GM19240 (cell line): Measurements from ENCODE around the gene PLCB1.

Experiments used
- DNase-seq: peaks from one replicate; pipeline ENCODE4 v3.0.0; 2011; ENCODE audit warnings: low spot score; ENCODE audit not compliant: insufficient read length

Gene PLCB1

GRCh38 chr20:8244637-8245036, 112.6 kb downstream of the PLCB1 start:
- no peak for DNase-seq

- no peak for DNase-seq
These were observed 114.1 kb downstream of the PLCB1 start for GRCh38 chr20:8246153-8246552.

- DNase-seq, result no peak
These were observed 114.7 kb downstream of the PLCB1 start for GRCh38 chr20:8246716-8247115.

- DNase-seq, result no peak
These were observed 116.0 kb downstream of the PLCB1 start for GRCh38 chr20:8248051-8248450.

- DNase-seq, result no peak
These were observed 117.6 kb downstream of the PLCB1 start for GRCh38 chr20:8249634-8250033.

GRCh38 chr20:8250539-8251200, 118.6 kb downstream of the PLCB1 start:
- DNase-seq, result no peak

GRCh38 chr20:8251201-8251575, 119.1 kb downstream of the PLCB1 start:
- no peak for DNase-seq

GRCh38 chr20:8254911-8255582, 123.0 kb downstream of the PLCB1 start:
- no peak for DNase-seq

- DNase-seq, result no peak
These were observed 124.0 kb downstream of the PLCB1 start for GRCh38 chr20:8255945-8256632.

- no peak for DNase-seq
These were observed 128.8 kb downstream of the PLCB1 start for GRCh38 chr20:8260837-8261251.

- DNase-seq, result no peak
These were observed 130.7 kb downstream of the PLCB1 start for GRCh38 chr20:8262721-8263120.

- DNase-seq, result no peak
These were observed 133.5 kb downstream of the PLCB1 start for GRCh38 chr20:8265588-8265987.

GRCh38 chr20:8267009-8267408, 134.9 kb downstream of the PLCB1 start:
- no peak for DNase-seq

- DNase-seq, result no peak
These were observed 139.7 kb downstream of the PLCB1 start for GRCh38 chr20:8271727-8272126.

- DNase-seq, result no peak
These were observed 140.7 kb downstream of the PLCB1 start for GRCh38 chr20:8272766-8273165.

- DNase-seq, result no peak
These were observed 152.8 kb downstream of the PLCB1 start for GRCh38 chr20:8284902-8285301.

- DNase-seq, result no peak
These were observed 155.3 kb downstream of the PLCB1 start for GRCh38 chr20:8287340-8287739.

- no peak for DNase-seq
These were observed 159.1 kb downstream of the PLCB1 start for GRCh38 chr20:8291200-8291599.

- DNase-seq, result no peak
These were observed 159.8 kb downstream of the PLCB1 start for GRCh38 chr20:8291873-8292272.

- DNase-seq, result no peak
These were observed 160.7 kb downstream of the PLCB1 start for GRCh38 chr20:8292793-8293192.

- DNase-seq, result no peak
These were observed 161.7 kb downstream of the PLCB1 start for GRCh38 chr20:8293750-8294149.

- DNase-seq, result no peak
These were observed 164.5 kb downstream of the PLCB1 start for GRCh38 chr20:8296536-8296935.
